GM12891 (cell line): ENCODE measurements around the gene B4GALT5.

ENCODE experiments used
- POLR2A ChIP-seq: IDR thresholded peaks from 2 replicates; pipeline ENCODE4 v1.6.1; 2011; ENCODE audit warnings: low read depth, low read length, control low read depth
- POLR2AphosphoS5 ChIP-seq: IDR thresholded peaks from 2 replicates; pipeline ENCODE4 v1.6.1; 2011; ENCODE audit warnings: low read depth, low read length, control low read depth
- TAF1 ChIP-seq: IDR thresholded peaks from 2 replicates; pipeline ENCODE4 v1.6.1; 2011; ENCODE audit warnings: low read depth, low read length, control low read depth

- TF ChIP-seq POLR2A (no peak), TAF1 (no peak), POLR2AphosphoS5 (no peak)
Observed at GRCh38 chr20:49595346-49595745, 118.3 kb downstream of the B4GALT5 start.
